Measurements from ENCODE around the gene TUFT1. TPM values are rescaled to one million over a fixed set of nuclear protein-coding genes. Genes with fewer than 3 reads are reported as not detected.

Gene TUFT1
- total and polyA plus RNA-seq, 2 of the 4 experiments (the other 2 are of a cell fraction), result 21.2 to 30.3 TPM

- H3K4me2 ChIP-seq (ENCODE audit: low read depth, low read length), result no peak overlapping the region
- H3K4me1 ChIP-seq (ENCODE audit: control insufficient read depth, insufficient read depth, low read length), result peaks cover 8% of the 10 kb centered on the region
- DNase-seq (no peak), ATAC-seq (ENCODE audit: low read depth) (no peak)
- H3K36me3 ChIP-seq (ENCODE audit: control insufficient read depth, insufficient read depth, low read length), result peaks cover 49% of the 10 kb centered on the region
- H2AK9ac ChIP-seq (replicated peaks; ENCODE audit: low read depth, low read length, poor library complexity), result no peak overlapping the region
- H4K20me1 ChIP-seq (ENCODE audit: insufficient read depth, low read length), result no peaks in the 10 kb centered on the region
- H3K27me3 ChIP-seq (ENCODE audit: control insufficient read depth, insufficient read depth, low read length), result no peaks in the 10 kb centered on the region
- POLR2A ChIA-PET (ENCODE audit: unreplicated experiment), result no interaction called here
- no peak overlapping the region for H2BK20ac ChIP-seq (ENCODE audit: low read depth, low read length)
- TF ChIP-seq CTCF (conservative IDR thresholded peaks at IDR 0.05; ENCODE audit: low read depth, low read length) (no peak), CEBPB (IDR thresholded peaks at IDR 0.05; ENCODE audit: low read depth, low read length) (no peak), RCOR1 (IDR thresholded peaks at IDR 0.05; ENCODE audit: insufficient replicate concordance, low read length) (no peak), ELK1 (IDR thresholded peaks at IDR 0.05; ENCODE audit: borderline replicate concordance, low read depth, low read length) (no peak), MAFK (IDR thresholded peaks at IDR 0.05; ENCODE audit: low read depth, low read length) (no peak), MXI1 (IDR thresholded peaks at IDR 0.05; ENCODE audit: borderline replicate concordance, low read depth, low read length) (no peak), FOS (IDR thresholded peaks at IDR 0.05; ENCODE audit: low read depth, low read length) (no peak), USF2 (IDR thresholded peaks at IDR 0.05; ENCODE audit: low read depth, low read length) (no peak), RAD21 (IDR thresholded peaks at IDR 0.05; ENCODE audit: low read length) (no peak), NFE2L2 (IDR thresholded peaks at IDR 0.05; ENCODE audit: low read depth, low read length) (no peak), SMC3 (IDR thresholded peaks at IDR 0.05; ENCODE audit: low read depth, low read length) (no peak), POLR2A (IDR thresholded peaks at IDR 0.05; ENCODE audit: low read depth, low read length) (no peak), CHD1 (IDR thresholded peaks at IDR 0.05; ENCODE audit: low read depth, low read length) (no peak), RFX5 (IDR thresholded peaks at IDR 0.05; ENCODE audit: low read depth, low read length) (no peak), BHLHE40 (IDR thresholded peaks at IDR 0.05; ENCODE audit: low read depth, low read length) (no peak)
- H3K14ac ChIP-seq (replicated peaks; ENCODE audit: low read depth, low read length), result no peak overlapping the region
- H2BK15ac ChIP-seq (ENCODE audit: low read depth, low read length), result no peak overlapping the region
- no TSS peak for BruUV-seq (replicated peaks)
- intact Hi-C loops (cut with micrococcal nuclease) (no loop called here), dilution Hi-C loops (cut with HindIII; ENCODE audit: low sequenced_read_pairs, unreplicated experiment) (no loop called here), in situ Hi-C loops (cut with MboI; ENCODE audit: low sequenced_read_pairs) (no loop called here)
- no peak overlapping the region for H2BK5ac ChIP-seq (ENCODE audit: low read depth, low read length, poor library complexity, severe bottlenecking)
- no peak overlapping the region for H3K27ac ChIP-seq (ENCODE audit: insufficient read depth, low read length)
- peaks cover 0 to 19% of the 10 kb centered on the region in 2 experiments; a peak in 2 of 4 replicates for H3K79me1 ChIP-seq (ENCODE audit: low read depth in 1 of 2, low read length in 2 of 2)
- no peak overlapping the region for H3K4ac ChIP-seq (ENCODE audit: low read depth, low read length)
- H2AK5ac ChIP-seq (ENCODE audit: low read depth, low read length), result no peak overlapping the region
- H3K9me1 ChIP-seq (ENCODE audit: insufficient read depth, low read length), result peaks cover 7% of the 10 kb centered on the region
- CTCF ChIA-PET, result no interaction called here
- no peak overlapping the region for H3K18ac ChIP-seq (ENCODE audit: low read depth, low read length)
- H3K9me3 ChIP-seq (ENCODE audit: control insufficient read depth, insufficient read depth, low read length), result no peaks in the 10 kb centered on the region
- H3K56ac ChIP-seq (ENCODE audit: extremely low read depth, insufficient read depth, low read length), result no peak overlapping the region
- H3K9ac ChIP-seq (ENCODE audit: low read depth, low read length), result no peak overlapping the region
- no CpG with 5 or more reads among the region's 2 CpGs for WGBS, 2 experiments (ENCODE audit: extremely low coverage in 2 of 2, insufficient read length in 1 of 2)
- H3K4me3 ChIP-seq (ENCODE audit: insufficient read depth, low read depth, low read length), result no peak overlapping the region
- no peak overlapping the region for H3K23ac ChIP-seq (ENCODE audit: low read depth, low read length)
- no peak overlapping the region for H4K91ac ChIP-seq (ENCODE audit: insufficient read depth, low read depth, low read length)
- no peak overlapping the region for H2AFZ ChIP-seq (replicated peaks; ENCODE audit: low read length, poor library complexity)
- no peak overlapping the region for H2BK120ac ChIP-seq (ENCODE audit: low read depth, low read length)
- no peak overlapping the region for H4K8ac ChIP-seq (ENCODE audit: low read depth in 2 of 2, low read length in 2 of 2)
- H4K5ac ChIP-seq (ENCODE audit: low read depth, low read length), result no peak overlapping the region
Measured at GRCh38 chr1:151577173-151577572, 37.1 kb downstream of the TUFT1 start.
